SK-MEL-5 (cell line): ENCODE data around the gene APOL4. TPM values are rescaled to one million over a fixed set of nuclear protein-coding genes. Genes with fewer than 3 reads are reported as not detected.
"Not testable (repeated sequence)": the region's sequence is repeated elsewhere in the genome, so short reads cannot be mapped to it uniquely, and the experiment has no call there.

Experiments
- DNase-seq: peaks from one replicate; pipeline ENCODE4 v3.0.0-alpha.2; 2016; ENCODE audit warnings: low read depth, low spot score
- in situ Hi-C: cut with HindIII; loops from 2 replicates; pipeline ENCODE4 v1.10.0; 2016; ENCODE audit warnings: low sequenced_read_pairs, high pct_unique_total_duplicates, low pct_unique_long_range_greater_than_20kb
- total RNA-seq: library from RNA; depleted of rRNA; stranded (reverse); fragments of >200 nt; shearing (Covaris generic); gene quantifications from 2 replicates; pipeline ENCODE4 v1.2.3, GENCODE V29; 2014

The APOL4 gene
- total RNA-seq, 1 experiment from 2014 or later, result not detected

- DNase-seq, result no peak
- in situ Hi-C loops, result no loop called here
These were observed 5.2 kb downstream of the APOL4 start for GRCh38 chr22:36196254-36197064.

DNA sequence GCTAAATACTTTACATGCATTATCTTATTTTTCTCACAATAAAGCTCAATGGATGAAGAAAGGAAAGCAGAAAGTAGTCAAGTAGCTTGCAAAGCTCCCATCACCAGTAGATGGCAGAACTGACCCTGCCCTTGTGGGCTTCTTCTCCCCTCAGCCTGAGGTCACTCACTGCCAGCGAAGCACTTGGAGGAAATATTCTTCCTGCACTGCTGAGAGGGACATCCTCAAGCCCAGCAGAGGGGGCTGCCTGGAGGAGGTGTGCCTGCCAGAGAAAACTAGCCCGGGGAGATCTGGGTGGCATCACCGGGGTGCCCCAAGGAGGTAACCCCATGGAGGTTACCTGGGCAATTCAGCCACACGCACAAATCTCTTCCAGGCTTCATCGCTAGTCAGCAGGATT, 6.6 kb downstream of the APOL4 start:
- in situ Hi-C loops, result no loop called here
- peak; percentile 83 for DNase-seq

- no peak for DNase-seq
- in situ Hi-C loops, result no loop called here
These were observed 7.2 kb downstream of the APOL4 start for GRCh38 chr22:36194385-36194784.

DNA sequence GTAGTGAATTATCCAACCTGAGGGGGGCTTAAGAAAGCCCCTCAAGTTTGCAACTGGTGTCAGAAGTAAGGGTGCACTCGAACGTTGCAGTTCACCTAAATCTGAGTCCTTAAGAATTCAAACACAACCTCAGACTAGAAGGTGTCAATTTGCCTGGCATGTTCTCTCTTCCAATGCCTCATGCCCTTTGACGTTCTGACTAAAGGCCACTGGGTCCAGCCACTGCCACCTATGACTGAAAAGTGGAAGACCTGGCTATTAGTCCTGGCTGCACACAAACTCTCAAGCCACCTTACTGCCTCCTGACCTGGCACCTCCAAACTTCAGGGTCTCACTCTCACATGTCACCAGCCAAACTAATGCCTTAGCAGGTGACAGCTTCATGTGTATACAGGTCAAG, 8.0 kb downstream of the APOL4 start:
- in situ Hi-C loops, result no loop called here
- DNase-seq, result no peak

- DNase-seq, result no peak
- in situ Hi-C loops, result no loop called here
These were observed 8.4 kb downstream of the APOL4 start for GRCh38 chr22:36193171-36193570.

DNA sequence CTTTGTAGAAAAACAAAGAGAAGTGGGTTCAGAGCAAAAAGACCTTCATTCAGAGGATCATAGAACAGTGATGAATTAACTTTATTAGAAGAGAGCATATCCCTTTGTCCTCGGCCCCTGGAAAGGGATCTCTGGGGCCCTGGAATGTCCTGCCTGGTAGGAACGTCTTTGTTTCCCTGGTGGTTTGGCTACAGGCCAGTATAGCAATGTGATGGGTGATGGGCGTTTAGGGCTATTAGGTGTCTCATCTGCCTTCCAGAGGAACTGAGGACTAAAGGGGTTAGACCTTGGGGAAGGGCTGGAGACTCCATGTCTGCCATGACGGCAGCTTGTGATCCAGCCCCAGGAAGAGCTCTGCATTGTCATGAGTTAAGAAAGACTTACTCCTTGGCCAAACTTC, 9.1 kb downstream of the APOL4 start:
- in situ Hi-C loops, result no loop called here
- DNase-seq, result peak; percentile 49

DNA sequence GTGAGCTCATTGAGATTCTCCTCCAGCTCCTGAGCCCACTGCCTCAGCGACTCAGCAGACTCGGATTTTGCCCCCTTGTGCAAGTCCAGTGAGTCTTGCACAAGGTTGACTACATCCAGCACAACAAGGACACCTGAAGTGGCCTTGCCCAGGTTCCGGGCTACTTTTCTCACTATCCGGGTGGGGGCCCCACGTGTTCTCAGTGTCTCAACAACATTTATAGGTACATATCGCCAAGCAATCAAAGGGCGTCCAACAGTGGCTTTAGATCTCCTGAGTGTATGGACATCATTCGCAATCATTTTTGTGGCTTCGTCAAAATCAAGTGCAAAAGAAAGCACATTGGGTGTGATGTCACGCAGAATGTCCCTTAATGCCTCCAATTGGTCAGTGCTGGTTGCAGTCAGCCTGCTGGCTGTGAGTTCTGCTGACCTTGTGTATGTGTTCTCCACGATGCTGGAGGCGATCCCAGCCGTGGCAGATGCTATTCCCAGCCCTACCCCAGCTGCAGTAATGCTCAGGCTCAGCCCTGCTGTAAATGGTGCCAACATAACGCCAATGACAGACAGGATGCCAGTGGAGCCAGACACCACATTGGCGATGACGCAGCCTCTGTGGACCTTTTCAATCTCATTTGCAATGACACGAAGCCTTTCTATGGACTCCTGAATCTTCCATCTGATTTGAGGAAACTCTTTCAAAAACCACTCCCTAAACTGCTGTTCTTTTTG, 10.3 kb downstream of the APOL4 start:
- no peak for DNase-seq
- in situ Hi-C loops, result no loop called here

GRCh38 chr22:36187862-36188261, 13.7 kb downstream of the APOL4 start:
- in situ Hi-C loops, DNase-seq: not testable (repeated sequence)

GRCh38 chr22:36185828-36186624, 15.6 kb downstream of the APOL4 start:
- no peak for DNase-seq
- in situ Hi-C loops, result no loop called here

DNA sequence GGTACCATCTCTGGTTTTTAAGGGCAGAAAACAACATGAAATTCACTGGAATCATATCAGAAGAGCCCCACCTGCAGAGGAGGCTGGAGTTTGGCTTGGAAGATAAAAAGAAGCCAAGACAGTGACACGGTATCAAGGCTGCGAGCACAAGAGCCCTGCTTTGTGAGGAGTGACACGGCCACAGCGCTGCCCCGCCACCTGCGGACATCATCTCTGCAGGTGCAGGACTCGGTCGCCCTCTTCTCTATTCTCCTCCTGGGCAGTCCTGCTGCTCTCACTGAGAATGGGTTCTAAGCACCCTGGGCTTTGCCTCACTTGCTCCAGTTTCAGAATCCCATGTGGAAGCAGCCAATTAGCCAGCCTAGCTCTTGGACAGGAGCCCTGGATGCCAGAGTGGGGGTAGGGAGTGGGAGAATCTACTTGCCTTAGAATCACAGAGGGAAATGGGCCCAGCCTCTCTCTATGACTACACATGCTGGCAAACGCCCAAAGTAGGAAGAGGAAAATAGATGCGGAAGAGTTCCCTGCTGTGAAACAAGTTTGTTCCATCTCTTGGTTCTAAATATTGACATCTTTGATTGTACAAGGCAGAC, 17.1 kb downstream of the APOL4 start:
- in situ Hi-C loops, result no loop called here
- DNase-seq, result no peak

GRCh38 chr22:36183446-36183845, 18.2 kb downstream of the APOL4 start:
- in situ Hi-C loops, result no loop called here

DNA sequence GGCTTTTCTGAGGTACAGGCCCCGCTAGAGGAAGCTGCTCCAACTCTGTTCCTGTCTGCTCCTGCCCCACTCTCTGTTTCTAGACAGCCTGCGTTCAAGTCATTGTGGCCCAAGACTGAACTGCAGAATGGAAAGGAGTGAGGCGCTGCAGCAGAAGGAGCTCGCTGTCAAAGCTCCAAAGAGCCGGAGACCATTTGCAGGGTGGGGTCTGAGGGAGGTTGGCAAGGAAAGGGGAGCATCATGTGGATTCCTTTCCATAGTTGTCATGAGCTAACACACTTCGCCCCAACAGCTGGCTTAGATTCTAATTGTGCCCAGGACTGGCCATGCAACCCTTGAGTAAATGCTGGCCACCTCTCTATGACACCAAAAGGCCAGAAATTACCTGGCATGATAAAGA, 18.8 kb downstream of the APOL4 start:
- in situ Hi-C loops, result no loop called here
- DNase-seq, result no peak

More at GRCh38 chr22:36183446-36183845, 18.2 kb downstream of the APOL4 start:
- DNase-seq, result no peak

- DNase-seq, result no peak
- in situ Hi-C loops, result no loop called here
These were observed 19.6 kb downstream of the APOL4 start for GRCh38 chr22:36182056-36182455.

DNA sequence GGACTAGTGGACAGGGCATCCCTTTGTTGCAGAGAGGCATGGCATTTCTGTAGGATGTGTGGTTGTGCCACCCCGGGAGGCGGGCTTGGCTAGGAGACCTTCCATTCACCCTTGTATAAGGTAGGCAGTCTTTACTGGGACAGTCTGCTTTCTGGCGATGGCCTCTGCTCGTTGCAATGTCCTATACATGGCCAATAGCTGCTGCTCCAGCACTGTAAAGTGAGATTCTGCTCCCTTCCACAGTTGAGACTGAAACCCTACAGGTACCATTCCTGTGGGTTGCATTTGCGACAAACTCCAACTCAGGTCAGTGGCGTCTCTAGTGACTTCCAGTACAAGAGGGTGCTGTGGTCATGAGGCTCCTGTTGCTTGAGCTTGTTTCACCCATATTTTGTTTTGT, 20.7 kb downstream of the APOL4 start:
- no peak for DNase-seq
- in situ Hi-C loops, result no loop called here

DNA sequence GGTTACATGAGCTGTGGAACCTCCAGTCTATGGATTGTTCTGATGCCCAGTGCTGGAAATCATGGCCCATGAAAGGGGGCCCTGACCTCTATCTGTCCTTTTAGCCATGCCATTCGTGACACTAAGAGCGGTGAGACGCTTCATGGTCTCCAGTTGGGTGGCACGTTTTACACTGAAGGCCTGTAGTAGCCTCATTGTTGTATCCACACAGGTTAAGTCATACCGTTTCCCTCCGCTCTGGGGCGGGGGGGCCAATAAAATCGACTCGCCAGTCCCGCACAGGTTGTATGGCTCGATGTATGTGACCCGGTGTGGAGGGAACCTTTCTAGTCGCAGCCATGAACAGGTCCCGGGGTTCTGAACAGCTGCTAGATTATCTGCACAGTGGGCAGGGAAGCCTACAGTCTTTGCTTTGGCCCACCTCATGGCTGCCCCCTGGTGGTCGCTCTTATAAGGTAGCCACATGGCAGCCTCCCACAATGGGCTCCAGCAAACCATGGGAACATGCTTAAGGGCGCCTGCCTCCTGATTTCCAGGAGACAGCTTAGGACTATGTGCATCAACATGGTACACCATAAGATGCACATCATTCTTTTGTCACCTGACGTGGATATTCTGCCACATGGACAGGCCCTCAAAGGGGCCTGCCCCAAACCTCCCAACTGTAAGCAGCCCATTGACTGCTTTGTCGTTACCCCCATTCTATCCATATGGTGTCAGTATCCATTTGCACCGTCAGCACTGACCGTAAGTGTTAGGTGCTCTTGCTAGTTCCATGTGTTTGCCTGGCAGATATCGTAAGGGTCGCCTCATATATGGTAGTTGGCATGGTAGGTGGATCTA, 21.4 kb downstream of the APOL4 start:
- in situ Hi-C loops, result no loop called here
- peak; percentile 84 for DNase-seq

DNA sequence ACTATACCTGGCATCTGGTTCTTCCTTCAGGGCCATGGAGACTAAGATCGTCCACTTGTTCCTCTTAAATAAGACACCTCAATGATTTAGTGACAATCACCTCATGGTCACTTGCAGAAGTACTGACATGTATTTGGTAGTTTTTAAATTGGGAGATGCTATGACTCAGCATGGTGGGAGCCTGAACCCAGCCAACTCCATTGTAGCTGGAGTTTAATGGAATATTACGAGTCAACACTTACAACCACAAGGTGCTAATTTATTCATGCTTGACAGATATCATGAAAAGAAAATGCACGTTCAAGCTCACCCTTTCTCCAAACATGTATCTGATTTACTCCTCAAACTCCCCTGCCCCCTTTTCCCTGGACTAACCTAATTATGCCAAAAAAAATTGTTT, 24.4 kb downstream of the APOL4 start:
- no peak for DNase-seq

DNA sequence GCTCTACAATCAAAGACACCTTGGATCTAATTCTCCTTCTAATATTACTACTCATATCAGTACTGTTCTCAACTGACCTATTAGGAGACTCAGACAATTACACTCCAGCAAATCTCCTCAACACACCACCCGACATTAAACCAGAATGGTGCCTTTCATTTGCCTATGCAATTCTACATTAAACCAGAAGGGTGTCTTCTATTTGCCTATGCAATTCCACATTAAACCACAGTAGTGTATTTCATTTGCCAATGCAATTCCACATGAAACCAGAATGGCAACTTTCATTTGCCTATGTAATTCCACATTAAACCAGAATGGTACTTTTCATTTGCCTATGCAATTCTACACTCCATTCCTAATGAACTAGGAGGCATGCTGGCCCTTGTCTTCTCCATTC, 25.7 kb downstream of the APOL4 start:
- DNase-seq, result peak; percentile 30
- in situ Hi-C loops, result no loop called here

More for the DNA sequence above, 24.4 kb downstream of the APOL4 start:
- in situ Hi-C loops, result no loop called here
